Tibial artery (tissue), 4 donors: Measurements from ENCODE around the gene HSDL2.

Source experiments
- DNase-seq, 2 donors: peaks; one replicate each; pipeline ENCODE4 v3.0.0-alpha.2; 2019
- H3K27ac ChIP-seq, 2 donors: fragments of 200-600 bp; sonication (generic) in 1 of 2; 1 replicate in 1 of 2; 2 replicates in 1 of 2; pipeline ENCODE4 v1.5.1; 2018 to 2019; ENCODE audit warnings: mild to moderate bottlenecking in 1 of 2
- H3K27me3 ChIP-seq, 2 donors: fragments of 200-600 bp; sonication (generic) in 1 of 2; one replicate each; pipeline versions ENCODE4 v1.5.1 to v1.6.0; 2016 to 2019
- H3K36me3 ChIP-seq, 3 donors: fragments of 200-600 bp; sonication (generic) in 2 of 3; one replicate each; pipeline ENCODE4 v1.5.1; 2016 to 2019; ENCODE audit warnings: mild to moderate bottlenecking in 2 of 3
- H3K4me1 ChIP-seq, 4 donors: fragments of 200-600 bp; sonication (generic) in 2 of 4; 1 replicate in 3 of 4; 2 replicates in 1 of 4; pipeline ENCODE4 v1.5.1; 2016 to 2019
- H3K4me3 ChIP-seq, 2 donors: fragments of 200-600 bp; sonication (generic) in 1 of 2; 1 replicate in 1 of 2; 2 replicates in 1 of 2; pipeline ENCODE4 v1.5.1; 2018 to 2019; ENCODE audit warnings: mild to moderate bottlenecking in 2 of 2
- H3K9me3 ChIP-seq, 3 donors: fragments of 200-600 bp; sonication (generic) in 1 of 3; one replicate each; pipeline ENCODE4 v1.5.1; 2016 to 2019
- intact Hi-C: fragments of 100-400 bp; cut with DNase I; formaldehyde crosslinking; loops from one replicate; pipeline ENCODE4 v1.15.0; 2023; ENCODE audit warnings: low total_unique reads
- TF ChIP-seq, protein P1 (sequence below), 2 experiments: fragments of 200-600 bp in 1 of 2; fragments of 450-650 bp in 1 of 2; IDR thresholded peaks; one replicate each; pipeline ENCODE4 v1.5.1; 2017 to 2019; ENCODE audit warnings: antibody characterized with exemption in 2 of 2, mild to moderate bottlenecking in 1 of 2, moderate library complexity in 1 of 2

Gene HSDL2

DNA sequence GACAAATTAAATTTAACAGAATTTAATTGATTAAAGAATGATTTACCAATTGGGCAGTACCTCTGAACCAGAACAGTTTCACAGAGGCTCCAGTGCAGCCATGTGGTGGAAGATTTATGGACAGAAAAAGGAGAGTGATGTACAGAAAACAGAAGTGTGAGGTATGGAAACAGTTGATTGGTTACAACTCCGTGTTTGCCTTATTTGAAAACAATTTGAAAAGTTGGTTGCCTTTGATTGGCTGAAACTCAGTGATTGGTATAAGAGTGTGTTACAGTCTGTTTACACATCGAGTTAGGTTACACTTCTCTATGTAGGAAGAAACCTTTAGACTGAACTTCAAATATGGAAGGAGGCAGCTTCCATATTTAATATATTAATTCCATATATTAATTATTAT, 136.9 kb downstream of the HSDL2 start:
- no peaks in the 10 kb centered on the region for H3K9me3 ChIP-seq
- TF ChIP-seq, protein P1, sequence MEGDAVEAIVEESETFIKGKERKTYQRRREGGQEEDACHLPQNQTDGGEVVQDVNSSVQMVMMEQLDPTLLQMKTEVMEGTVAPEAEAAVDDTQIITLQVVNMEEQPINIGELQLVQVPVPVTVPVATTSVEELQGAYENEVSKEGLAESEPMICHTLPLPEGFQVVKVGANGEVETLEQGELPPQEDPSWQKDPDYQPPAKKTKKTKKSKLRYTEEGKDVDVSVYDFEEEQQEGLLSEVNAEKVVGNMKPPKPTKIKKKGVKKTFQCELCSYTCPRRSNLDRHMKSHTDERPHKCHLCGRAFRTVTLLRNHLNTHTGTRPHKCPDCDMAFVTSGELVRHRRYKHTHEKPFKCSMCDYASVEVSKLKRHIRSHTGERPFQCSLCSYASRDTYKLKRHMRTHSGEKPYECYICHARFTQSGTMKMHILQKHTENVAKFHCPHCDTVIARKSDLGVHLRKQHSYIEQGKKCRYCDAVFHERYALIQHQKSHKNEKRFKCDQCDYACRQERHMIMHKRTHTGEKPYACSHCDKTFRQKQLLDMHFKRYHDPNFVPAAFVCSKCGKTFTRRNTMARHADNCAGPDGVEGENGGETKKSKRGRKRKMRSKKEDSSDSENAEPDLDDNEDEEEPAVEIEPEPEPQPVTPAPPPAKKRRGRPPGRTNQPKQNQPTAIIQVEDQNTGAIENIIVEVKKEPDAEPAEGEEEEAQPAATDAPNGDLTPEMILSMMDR (IDR thresholded peaks at IDR 0.05), result no peak
- intact Hi-C loops, result no loop called here
- DNase-seq, result no peak
- H3K4me3 ChIP-seq, result no peak overlapping the region
- H3K27me3 ChIP-seq, result no peaks in the 10 kb centered on the region
- peaks cover 0 to 3% (median 0%) of the 10 kb centered on the region in 4 donors for H3K4me1 ChIP-seq
- H3K36me3 ChIP-seq, result no peaks in the 10 kb centered on the region
- no peak overlapping the region for H3K27ac ChIP-seq

DNA sequence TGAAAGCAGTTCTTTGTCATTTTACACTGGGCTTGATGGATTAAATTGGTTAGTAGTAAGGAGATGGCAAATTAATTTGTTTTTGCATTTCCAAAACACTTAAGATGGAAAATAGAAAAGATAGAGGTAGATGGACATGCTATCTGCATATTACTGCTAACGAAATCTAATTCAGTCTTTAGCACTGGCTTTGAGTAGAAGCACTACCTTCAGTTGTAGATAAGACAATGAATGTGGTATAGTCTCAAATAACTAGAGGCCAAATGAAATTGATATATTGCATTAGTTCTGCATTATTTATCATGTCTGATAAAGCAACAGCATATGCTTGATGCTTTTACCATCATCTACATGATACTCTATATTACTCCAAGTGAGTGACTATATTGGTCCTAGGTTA, 140.2 kb downstream of the HSDL2 start:
- DNase-seq, result no peak
- intact Hi-C loops, result no loop called here
- Histone ChIP-seq H3K9me3 (no peaks in the 10 kb centered on the region), H3K4me1 (no peaks in the 10 kb centered on the region), H3K4me3 (no peak overlapping the region), H3K36me3 (no peaks in the 10 kb centered on the region), H3K27ac (no peak overlapping the region), H3K27me3 (no peaks in the 10 kb centered on the region)
- TF ChIP-seq, protein P1 (IDR thresholded peaks at IDR 0.05), result no peak

DNA sequence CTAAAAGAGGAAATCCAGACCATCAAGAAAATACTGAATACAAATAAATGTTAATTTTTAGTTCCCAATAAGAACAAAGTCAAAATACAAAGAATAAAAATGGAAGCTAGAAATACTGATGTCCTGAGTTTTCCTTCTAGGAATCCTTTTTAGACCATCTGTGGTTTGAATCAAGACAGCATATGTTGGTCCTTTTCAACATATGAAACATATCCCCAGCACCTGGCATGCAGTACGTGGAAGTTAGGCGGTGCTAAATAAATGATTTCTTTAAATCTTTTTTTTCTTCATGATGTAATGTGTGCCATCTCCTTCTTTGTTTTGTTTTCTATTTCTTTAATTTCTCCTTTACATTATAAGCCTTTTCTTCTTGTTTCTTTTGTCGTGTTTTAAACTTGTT, 140.7 kb downstream of the HSDL2 start:
- Histone ChIP-seq H3K4me1 (no peaks in the 10 kb centered on the region), H3K36me3 (no peaks in the 10 kb centered on the region), H3K27ac (no peak overlapping the region), H3K27me3 (no peaks in the 10 kb centered on the region), H3K9me3 (no peaks in the 10 kb centered on the region), H3K4me3 (no peak overlapping the region)
- DNase-seq, result no peak
- TF ChIP-seq, protein P1 (IDR thresholded peaks at IDR 0.05), result no peak
- intact Hi-C loops, result no loop called here
